Upper lobe of left lung (tissue), 6 donors: ENCODE results near the gene CTAGE8. TPM values are rescaled to one million over a fixed set of nuclear protein-coding genes. Genes with fewer than 3 reads are reported as not detected.
"Not testable (repeated sequence)": the region's sequence is repeated elsewhere in the genome, so short reads cannot be mapped to it uniquely, and the experiment has no call there.

Source experiments
- ATAC-seq, 2 donors: fragments of 200-7000 bp; cut with Tn5 transposase; one replicate each; pipeline ENCODE4 v1.9.1; 2022; ENCODE audit warnings: mild to moderate bottlenecking in 2 of 2, moderate library complexity in 2 of 2; ENCODE audit not compliant: low FRiP score in 2 of 2
- DNase-seq, 2 donors: peaks; one replicate each; pipeline ENCODE4 v3.0.0-alpha.2; 2019 to 2020
- H3K27ac ChIP-seq, 4 donors: fragments of 200-600 bp; sonication (generic); one replicate each; pipeline ENCODE4 v1.5.1; 2016 to 2019
- H3K27me3 ChIP-seq, 4 donors: fragments of 200-600 bp; sonication (generic); one replicate each; pipeline ENCODE4 v1.5.1; 2017 to 2019
- H3K36me3 ChIP-seq, 4 donors: fragments of 200-600 bp; sonication (generic); one replicate each; pipeline ENCODE4 v1.5.1; 2016 to 2019
- H3K4me1 ChIP-seq, 4 donors: fragments of 200-600 bp; sonication (generic); one replicate each; pipeline ENCODE4 v1.5.1; 2018 to 2019
- H3K4me3 ChIP-seq, 4 donors: fragments of 200-600 bp; sonication (generic); one replicate each; pipeline ENCODE4 v1.5.1; 2017 to 2019; ENCODE audit warnings: mild to moderate bottlenecking in 2 of 4, moderate library complexity in 1 of 4
- H3K9me3 ChIP-seq, 4 donors: fragments of 200-600 bp; sonication (generic); one replicate each; pipeline ENCODE4 v1.5.1; 2018 to 2019
- WGBS, 2 donors: methylation state at CpG; one replicate each; pipeline ENCODE4 v1.1.5; 2017 to 2018; 5-methylcytosine and 5-hydroxymethylcytosine counted together
- total RNA-seq, 6 donors: library from RNA; depleted of rRNA in 4 of 6; stranded (reverse); fragments of >200 nt in 4 of 6; gene quantifications; one replicate each; pipeline versions ENCODE4 v1.1.0 to v1.2.1, GENCODE V29; 2016 to 2021
- donor health status: DM: no; HTN: no; CAD: no; lungs with moderate emphysema.
- donor health status: DM: no; HTN: yes; CAD: no; lungs with severe emphysema.

CTAGE8 gene, protein sequence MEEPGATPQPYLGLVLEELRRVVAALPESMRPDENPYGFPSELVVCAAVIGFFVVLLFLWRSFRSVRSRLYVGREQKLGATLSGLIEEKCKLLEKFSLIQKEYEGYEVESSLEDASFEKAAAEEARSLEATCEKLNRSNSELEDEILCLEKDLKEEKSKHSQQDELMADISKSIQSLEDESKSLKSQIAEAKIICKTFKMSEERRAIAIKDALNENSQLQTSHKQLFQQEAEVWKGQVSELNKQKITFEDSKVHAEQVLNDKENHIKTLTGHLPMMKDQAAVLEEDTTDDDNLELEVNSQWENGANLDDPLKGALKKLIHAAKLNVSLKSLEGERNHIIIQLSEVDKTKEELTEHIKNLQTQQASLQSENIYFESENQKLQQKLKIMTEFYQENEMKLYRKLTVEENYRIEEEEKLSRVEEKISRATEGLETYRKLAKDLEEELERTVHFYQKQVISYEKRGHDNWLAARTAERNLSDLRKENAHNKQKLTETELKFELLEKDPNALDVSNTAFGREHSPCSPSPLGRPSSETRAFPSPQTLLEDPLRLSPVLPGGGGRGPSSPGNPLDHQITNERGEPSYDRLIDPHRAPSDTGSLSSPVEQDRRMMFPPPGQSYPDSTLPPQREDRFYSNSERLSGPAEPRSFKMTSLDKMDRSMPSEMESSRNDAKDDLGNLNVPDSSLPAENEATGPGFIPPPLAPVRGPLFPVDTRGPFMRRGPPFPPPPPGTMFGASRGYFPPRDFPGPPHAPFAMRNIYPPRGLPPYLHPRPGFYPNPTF
- 1 to 10 TPM in 5 of 6 donors, not detected in 1; 1.5 to 7.3 (median 2.5) TPM for total RNA-seq

- H3K4me1 ChIP-seq, H3K4me3 ChIP-seq, H3K27me3 ChIP-seq, H3K36me3 ChIP-seq, H3K27ac ChIP-seq, DNase-seq, ATAC-seq, H3K9me3 ChIP-seq: not testable (repeated sequence)
- WGBS, 2 donors = 86% methylated on average over 2 of the region's 19 CpGs; no CpG with 5 or more reads in 1 of the 2 donors
Observed at GRCh38 chr7:144269188-144269587, at the start of gene CTAGE8. TSS of gene CTAGE8 (minus strand) at chr7:144269288. CDS start at chr7:144269250, 38 bp downstream.

DNA sequence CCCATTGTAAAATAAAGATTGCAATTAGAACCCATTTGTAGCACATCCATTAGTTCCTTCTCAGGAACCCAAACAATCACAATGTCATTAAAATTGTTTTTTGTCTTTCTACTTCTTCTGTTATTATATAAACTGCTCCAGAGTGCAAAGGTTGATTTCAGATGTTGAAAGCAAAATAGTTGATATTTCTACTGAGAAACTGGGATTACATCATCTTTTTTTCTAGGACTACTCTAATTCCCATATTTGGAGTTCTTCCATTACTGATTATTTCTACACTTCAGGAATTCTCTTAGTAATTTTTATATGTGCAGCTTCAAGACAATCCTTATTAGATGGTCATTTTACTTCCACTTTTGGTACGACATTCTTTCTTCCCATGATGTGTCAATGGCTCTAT lies 48.4 kb upstream of the CTAGE8 start:
- H3K4me1 ChIP-seq, ATAC-seq, H3K27me3 ChIP-seq, H3K27ac ChIP-seq, H3K9me3 ChIP-seq, H3K36me3 ChIP-seq, DNase-seq, H3K4me3 ChIP-seq: not testable (repeated sequence)
- 60% methylated on average over 1 of the region's 1 CpG; no CpG with 5 or more reads in 1 of the 2 donors for WGBS, 2 donors

DNA sequence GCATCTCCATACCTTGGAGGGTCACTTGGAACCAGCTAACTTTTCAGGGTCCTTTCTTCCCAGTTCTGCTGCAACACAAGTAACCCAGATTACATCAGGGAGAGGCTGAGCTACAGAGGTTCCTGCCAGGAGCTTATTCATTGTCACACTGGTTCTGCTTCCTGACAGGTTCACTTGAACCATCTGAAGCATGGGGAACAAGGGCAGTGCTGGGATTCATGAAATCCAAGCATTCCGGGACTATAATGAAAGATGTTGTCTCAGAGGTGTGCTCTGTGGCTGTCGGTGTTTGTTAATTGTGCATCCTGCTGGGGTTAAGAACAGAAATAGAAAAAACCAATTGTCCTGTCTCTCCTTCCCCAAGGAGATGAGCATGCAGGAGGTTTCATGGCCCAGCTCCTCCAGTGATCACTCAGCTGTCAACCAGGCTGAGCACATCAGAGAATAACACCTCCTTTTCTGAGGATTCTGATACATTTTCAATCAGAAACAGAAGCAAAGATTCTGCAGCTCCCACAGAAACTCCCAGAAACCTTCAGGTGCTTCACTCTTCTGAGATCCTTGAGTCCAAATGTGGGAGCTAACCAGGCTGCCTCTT lies 42.9 kb upstream of the CTAGE8 start, which contains the start of gene OR2A1:
OR2A1 (plus strand) TSS at position 548 of the 598 bp plus-strand sequence. CDS start 5,706 bp downstream, outside the sequence.
- not testable (repeated sequence) for H3K4me3 ChIP-seq, H3K4me1 ChIP-seq, H3K27me3 ChIP-seq, H3K36me3 ChIP-seq, DNase-seq, H3K27ac ChIP-seq, ATAC-seq, H3K9me3 ChIP-seq
- WGBS, 2 donors = 92% methylated on average over 2 of the region's 2 CpGs; no CpG with 5 or more reads in 1 of the 2 donors

DNA sequence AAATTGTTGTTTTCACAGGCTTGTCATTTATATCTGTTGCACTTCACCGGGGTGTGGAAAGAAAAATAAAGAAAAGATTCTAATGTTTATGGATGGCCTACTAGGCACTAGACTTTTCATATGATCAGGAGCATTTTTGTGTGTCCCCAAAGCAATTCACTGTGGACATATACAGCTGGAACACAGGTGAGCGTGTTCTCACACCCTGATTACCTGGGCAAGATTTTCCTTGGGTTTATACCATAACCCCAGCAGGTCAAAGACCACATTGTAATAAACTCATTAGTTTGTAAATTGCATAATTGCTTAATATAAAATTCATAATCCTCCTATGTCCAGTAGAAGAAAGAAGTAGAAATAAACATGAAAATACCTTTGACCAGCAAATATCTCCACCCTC lies 42.1 kb upstream of the CTAGE8 start:
- WGBS, 2 donors = 100% methylated on average over 1 of the region's 2 CpGs; no CpG with 5 or more reads in 1 of the 2 donors
- not testable (repeated sequence) for ATAC-seq

DNA sequence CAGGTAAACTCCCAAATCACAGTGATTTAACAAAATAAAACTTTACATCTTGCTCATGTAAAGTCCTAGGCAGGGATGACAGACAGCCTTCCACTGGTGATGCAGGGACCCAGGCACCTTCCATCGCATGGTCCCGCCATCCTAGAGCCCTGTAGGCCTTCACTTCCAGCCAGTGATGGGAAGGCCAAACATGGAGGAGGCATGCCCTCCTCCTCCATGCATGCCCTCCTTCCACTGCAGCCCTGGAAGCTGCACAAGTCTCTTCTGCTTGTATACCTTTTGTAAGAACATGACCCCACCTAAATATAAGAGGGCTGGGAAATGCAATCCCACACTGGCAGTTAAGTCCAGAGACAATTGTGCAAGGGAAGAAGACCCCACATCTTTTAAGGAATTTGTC lies 40.6 kb upstream of the CTAGE8 start:
- ATAC-seq = peak in 1 of 2 donors; percentile 7
- H3K4me1 ChIP-seq, H3K27me3 ChIP-seq, H3K36me3 ChIP-seq, H3K27ac ChIP-seq, H3K4me3 ChIP-seq, H3K9me3 ChIP-seq, DNase-seq: not testable (repeated sequence)
- no CpG with 5 or more reads among the region's 2 CpGs for WGBS, 2 donors

More for the DNA sequence above, 42.1 kb upstream of the CTAGE8 start:
- not testable (repeated sequence) for H3K27me3 ChIP-seq, H3K27ac ChIP-seq, H3K4me1 ChIP-seq, DNase-seq, H3K4me3 ChIP-seq, H3K36me3 ChIP-seq, H3K9me3 ChIP-seq

DNA sequence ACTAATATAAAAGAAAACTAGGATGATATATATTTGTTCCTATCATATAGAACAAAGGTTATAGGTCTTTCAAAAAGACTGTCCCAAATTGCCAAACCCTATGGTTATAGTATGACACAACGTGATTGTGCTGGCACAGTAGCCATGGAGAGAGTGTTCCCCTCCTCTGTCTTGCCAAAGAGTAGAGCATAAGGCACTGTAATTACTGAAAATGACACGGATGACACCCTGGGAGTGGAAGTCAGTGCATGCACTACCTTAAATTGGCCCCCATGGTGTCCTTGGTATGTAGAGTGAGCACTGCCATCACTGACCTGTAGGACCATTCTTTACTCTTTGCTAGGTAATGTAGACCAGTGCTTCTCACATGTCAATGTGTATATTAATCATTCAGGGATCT lies 36.1 kb upstream of the CTAGE8 start:
- not testable (repeated sequence) for DNase-seq, H3K27ac ChIP-seq, H3K27me3 ChIP-seq, H3K4me3 ChIP-seq, H3K4me1 ChIP-seq, H3K9me3 ChIP-seq, H3K36me3 ChIP-seq
- ATAC-seq = peak in 1 of 2 donors; percentile 48
- no CpG with 5 or more reads among the region's 2 CpGs for WGBS, 2 donors

GRCh38 chr7:144303607-144304006 lies 34.5 kb upstream of the CTAGE8 start:
- not testable (repeated sequence) for ATAC-seq, H3K4me1 ChIP-seq, H3K27ac ChIP-seq, H3K9me3 ChIP-seq, H3K4me3 ChIP-seq, H3K27me3 ChIP-seq, H3K36me3 ChIP-seq, DNase-seq
- WGBS, 2 donors = no CpG with 5 or more reads among the region's 5 CpGs

GRCh38 chr7:144302578-144303303 lies 33.7 kb upstream of the CTAGE8 start:
- ATAC-seq = peak in 1 of 2 donors; percentile 27
- DNase-seq, H3K4me1 ChIP-seq, H3K9me3 ChIP-seq, H3K27me3 ChIP-seq, H3K36me3 ChIP-seq, H3K27ac ChIP-seq, H3K4me3 ChIP-seq: not testable (repeated sequence)
- WGBS, 2 donors = no CpG with 5 or more reads among the region's 1 CpG

DNA sequence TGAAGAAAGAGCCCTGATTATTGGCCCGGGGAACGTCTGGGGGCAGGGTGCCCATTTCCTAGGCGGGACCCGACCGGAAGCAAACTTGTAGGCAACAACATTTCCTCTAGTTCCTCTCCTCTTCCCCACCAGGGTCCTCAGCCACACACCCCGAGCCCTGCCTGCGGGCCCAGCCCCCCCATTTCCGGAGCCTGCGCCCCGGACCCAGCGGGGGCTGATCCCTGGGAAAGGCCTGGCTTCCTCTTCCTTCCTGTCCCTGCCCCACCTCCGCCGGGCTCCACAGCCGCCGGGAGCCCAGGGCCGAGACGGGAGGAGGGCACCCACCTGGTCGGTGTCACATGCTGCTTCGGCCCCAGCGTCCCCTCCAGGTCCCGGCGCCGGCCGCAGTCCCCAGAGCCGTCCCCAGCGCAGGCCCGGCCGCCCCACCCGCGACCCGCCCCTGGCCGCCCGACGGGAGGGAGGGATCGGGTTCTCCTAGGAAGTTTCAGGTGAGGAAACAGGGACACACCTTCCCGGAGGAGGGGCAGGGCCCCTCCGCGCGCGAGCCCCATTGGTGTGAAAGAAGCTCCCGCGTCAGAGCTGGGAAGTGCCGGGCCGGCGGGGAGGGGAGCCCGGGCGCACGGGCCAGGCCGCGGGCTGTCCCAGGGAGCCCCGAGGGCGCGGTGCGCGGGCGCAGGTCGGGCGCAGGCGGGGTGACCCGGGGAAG lies 24.9 kb upstream of the CTAGE8 start:
- not testable (repeated sequence) for H3K4me1 ChIP-seq, H3K9me3 ChIP-seq, H3K36me3 ChIP-seq, H3K27me3 ChIP-seq, H3K27ac ChIP-seq, DNase-seq
- peak; percentile 94 to 98 for ATAC-seq
- no CpG with 5 or more reads among the region's 60 CpGs for WGBS, 2 donors
- H3K4me3 ChIP-seq = peak overlapping the region in 2 of 4 donors; percentile 33 to 36

GRCh38 chr7:144292384-144293161 lies 23.5 kb upstream of the CTAGE8 start:
- H3K4me3 ChIP-seq, H3K36me3 ChIP-seq, H3K27me3 ChIP-seq, H3K4me1 ChIP-seq, H3K27ac ChIP-seq, H3K9me3 ChIP-seq, ATAC-seq, DNase-seq: not testable (repeated sequence)
- WGBS, 2 donors = 73 to 96% methylated on average over 3 of the region's 14 CpGs

DNA sequence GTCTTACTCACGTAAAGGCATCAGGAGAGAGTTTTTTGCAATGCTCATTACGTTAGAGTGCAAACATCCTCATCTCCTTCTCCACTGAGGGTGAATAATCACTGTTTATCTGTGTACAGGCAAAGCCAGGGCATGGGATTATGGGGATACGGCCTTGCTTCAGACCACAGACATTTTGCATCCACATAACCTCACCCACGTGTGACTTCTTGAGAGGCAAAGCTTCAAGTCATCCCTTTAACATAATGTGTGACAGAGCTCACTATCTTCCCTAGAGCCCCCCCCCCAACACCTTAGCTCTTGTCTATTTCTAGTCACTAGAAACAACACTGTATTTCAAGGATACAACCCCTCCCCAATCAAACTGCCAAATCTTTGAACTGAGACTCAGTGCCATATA lies 22.5 kb upstream of the CTAGE8 start:
- H3K27ac ChIP-seq, H3K27me3 ChIP-seq, H3K9me3 ChIP-seq, H3K4me1 ChIP-seq, ATAC-seq, H3K36me3 ChIP-seq, H3K4me3 ChIP-seq: not testable (repeated sequence)
- DNase-seq = peak in 1 of 2 donors; percentile 20
- 31 to 71% methylated on average over 2 to 3 of the region's 4 CpGs for whole genome bisulfite sequencing, 2 donors
